Ascending aorta (tissue), 1 donor: ENCODE results near the gene GUCA2A. TPM values are rescaled to one million over a fixed set of nuclear protein-coding genes. Genes with fewer than 3 reads are reported as not detected.

Experiments used
- total RNA-seq: library from RNA; depleted of rRNA; stranded (reverse); fragments of >200 nt; gene quantifications from one replicate; pipeline ENCODE4 v1.1.0, GENCODE V29; 2016

Gene GUCA2A
- total RNA-seq, 1 donor from 2014 or later = not detected

Other genes starting within 250 kb of the GUCA2A start
- gene HIVEP3, start 245.8 kb downstream of the GUCA2A start, total RNA-seq = 0.32 TPM
- not detected for gene GUCA2B, start 11.3 kb downstream of the GUCA2A start, total RNA-seq
- gene FOXJ3, start 170.5 kb upstream of the GUCA2A start, total RNA-seq = 62.8 TPM
- 2.7 TPM for gene RIMKLA, start 216.0 kb upstream of the GUCA2A start, total RNA-seq